Activated naive CD8-positive, alpha-beta T cell treated with anti-CD3 and anti-CD28 coated beads, Interleukin-2, amount 10 ng/mL, durations not matched to agents 7 days and 5 days (primary cell): ENCODE results near the gene C2CD3. TPM values are rescaled to one million over a fixed set of nuclear protein-coding genes. Genes with fewer than 3 reads are reported as not detected.
A peak's percentile ranks its signal among the peaks of the same experiment; 100 is the strongest.

Experiments used
- ATAC-seq: fragments of 150-1000 bp; cut with Tn5 transposase; one replicate; pipeline ENCODE4 v1.10.0; 2021; ENCODE audit warnings: low read depth, moderate library complexity
- POLR2A ChIA-PET: fragments of 350-600 bp; sonication (Branson Sonifier 250); formaldehyde crosslinking; loops from one replicate; lab custom pipeline; 2021; ENCODE audit warnings: antibody characterized with exemption; lab: Charles Lee
- DNase-seq: peaks from one replicate; pipeline ENCODE4 v3.0.0; 2021
- H3K27ac Mint-ChIP-seq: one replicate; pipeline ENCODE4 v1.8.0; 2022; ENCODE audit warnings: mild to moderate bottlenecking, mixed read lengths
- H3K27me3 Mint-ChIP-seq: one replicate; pipeline ENCODE4 v1.8.0; 2022; ENCODE audit warnings: mild to moderate bottlenecking, moderate library complexity, mixed read lengths
- H3K36me3 Mint-ChIP-seq: one replicate; pipeline ENCODE4 v1.8.0; 2021; ENCODE audit warnings: mild to moderate bottlenecking, mixed read lengths
- H3K4me1 Mint-ChIP-seq: one replicate; pipeline ENCODE4 v1.8.0; 2021; ENCODE audit warnings: mixed read lengths
- H3K4me3 Mint-ChIP-seq: one replicate; pipeline ENCODE4 v1.8.0; 2022; ENCODE audit warnings: mild to moderate bottlenecking, moderate library complexity, mixed read lengths
- H3K9me3 Mint-ChIP-seq: one replicate; pipeline ENCODE4 v1.8.0; 2021; ENCODE audit warnings: mixed read lengths
- total RNA-seq, 2 experiments: library from RNA; stranded (reverse); gene quantifications; one replicate each; pipeline ENCODE4 v1.2.3, GENCODE V29; 2021

Gene C2CD3
- total RNA-seq, 2 experiments from 2014 or later = 36.2 to 37.6 TPM

- POLR2A ChIA-PET = interaction anchor here (1.1 to 7.7 kb wide), 4 partner anchors 14 to 36 kb away, joined by 3 to 196 read pairs (median 8); partner anchors contain the start of gene UCP2
- H3K27me3 Mint-ChIP-seq = no peaks in the 10 kb centered on the region
- no peaks in the 10 kb centered on the region for H3K9me3 Mint-ChIP-seq
- no peak overlapping the region for H3K4me3 Mint-ChIP-seq
- H3K36me3 Mint-ChIP-seq = peaks cover 2% of the 10 kb centered on the region
- DNase-seq = no peak
- ATAC-seq = no peak
- peaks cover 37% of the 10 kb centered on the region for H3K4me1 Mint-ChIP-seq
- H3K27ac Mint-ChIP-seq = peak overlapping the region; percentile 62
Measured at GRCh38 chr11:73968356-73968966, 202.3 kb downstream of the C2CD3 start.

- Mint-ChIP-seq H3K9me3 (no peaks in the 10 kb centered on the region), H3K27ac (no peak overlapping the region), H3K4me1 (peaks cover 31% of the 10 kb centered on the region), H3K4me3 (no peak overlapping the region), H3K27me3 (no peaks in the 10 kb centered on the region), H3K36me3 (no peaks in the 10 kb centered on the region)
- POLR2A ChIA-PET = interaction anchor here (1.1 to 2.9 kb wide), 3 partner anchors 14 to 30 kb away, joined by 4 to 21 read pairs (median 5); partner anchors contain the start of gene UCP2
- no peak for DNase-seq
- ATAC-seq = no peak
Measured at GRCh38 chr11:73965764-73966121, 205.1 kb downstream of the C2CD3 start.

GRCh38 chr11:73965076-73965763 is 205.6 kb downstream of the C2CD3 start:
- H3K27ac Mint-ChIP-seq = no peak overlapping the region
- ATAC-seq (no peak), DNase-seq (no peak)
- POLR2A ChIA-PET = interaction anchor here (1.4 to 2.9 kb wide), 3 partner anchors 16 to 206 kb away, joined by 4 to 21 read pairs (median 5); partner anchors contain the start of genes C2CD3, PPME1 and UCP2
- H3K36me3 Mint-ChIP-seq = no peaks in the 10 kb centered on the region
- peaks cover 29% of the 10 kb centered on the region for H3K4me1 Mint-ChIP-seq
- H3K9me3 Mint-ChIP-seq = no peaks in the 10 kb centered on the region
- H3K4me3 Mint-ChIP-seq = peak overlapping the region; percentile 23
- H3K27me3 Mint-ChIP-seq = no peaks in the 10 kb centered on the region

GRCh38 chr11:73963861-73964260 is 206.9 kb downstream of the C2CD3 start:
- POLR2A ChIA-PET = interaction anchor here (0.5 to 2.9 kb wide), 5 partner anchors 10 to 207 kb away, joined by 3 to 21 read pairs (median 5); partner anchors contain the start of genes C2CD3, PPME1 and UCP2
- H3K27me3 Mint-ChIP-seq = no peaks in the 10 kb centered on the region
- H3K27ac Mint-ChIP-seq = no peak overlapping the region
- H3K4me1 Mint-ChIP-seq = peaks cover 15% of the 10 kb centered on the region
- ATAC-seq = no peak
- no peaks in the 10 kb centered on the region for H3K9me3 Mint-ChIP-seq
- no peaks in the 10 kb centered on the region for H3K36me3 Mint-ChIP-seq
- H3K4me3 Mint-ChIP-seq = no peak overlapping the region
- no peak for DNase-seq

Other genes starting within 250 kb of the C2CD3 start
- gene DNAJB13, start 220.0 kb downstream of the C2CD3 start, total RNA-seq = under 1 TPM in 1 of 2 experiments, not detected in 1; 0.47 TPM
- gene UCP2, start 188.2 kb downstream of the C2CD3 start, total RNA-seq = 100 to 1,000 TPM; 267 TPM
- gene UCP3, start 161.9 kb downstream of the C2CD3 start, total RNA-seq = 1 to 10 TPM; 4.0 to 4.1 TPM
- gene PPME1, start 287 bp upstream of the C2CD3 start, total RNA-seq = 10 to 100 TPM; 29.2 to 29.7 TPM
- gene P4HA3, start 140.6 kb upstream of the C2CD3 start, total RNA-seq = not detected
- gene PGM2L1, start 227.4 kb upstream of the C2CD3 start, total RNA-seq = 10 to 100 TPM in 1 of 2 experiments, 1 to 10 TPM in 1; 8.6 to 10.5 TPM